PFSK-1 (cell line): ENCODE results near the gene NUDT21.

Source experiments
- FOXP2 ChIP-seq: optimal IDR thresholded peaks from 2 replicates; pipeline ENCODE3; 2011; ENCODE audit warnings: borderline replicate concordance, control low read depth, inconsistent platforms; ENCODE audit not compliant: insufficient read depth; ENCODE audit errors: extremely low read length, extremely low read depth
- POLR2AphosphoS5 ChIP-seq: IDR thresholded peaks from 2 replicates; pipeline ENCODE4 v1.6.1; 2012; ENCODE audit warnings: low read depth, mild to moderate bottlenecking, control low read depth, low read length, moderate library complexity
- SIN3A ChIP-seq: IDR thresholded peaks from 2 replicates; pipeline ENCODE4 v1.6.1; 2012; ENCODE audit warnings: mild to moderate bottlenecking, low read length, moderate library complexity, borderline replicate concordance; ENCODE audit not compliant: insufficient read depth
- TAF1 ChIP-seq: IDR thresholded peaks from 2 replicates; pipeline ENCODE4 v1.6.1; 2012; ENCODE audit warnings: low read length, control low read depth, borderline replicate concordance; ENCODE audit not compliant: insufficient read depth
- TF ChIP-seq, protein P1 (sequence below), 2 experiments: IDR thresholded peaks; 2 replicates each; pipeline versions ENCODE4 v1.6.1 to v1.8.0; 2011 to 2012; ENCODE audit warnings: low read depth in 2 of 2, low read length in 2 of 2, control low read depth in 1 of 2, inconsistent platforms in 1 of 2, mild to moderate bottlenecking in 1 of 2, moderate library complexity in 1 of 2; ENCODE audit not compliant: insufficient read depth in 1 of 2

The NUDT21 gene

DNA sequence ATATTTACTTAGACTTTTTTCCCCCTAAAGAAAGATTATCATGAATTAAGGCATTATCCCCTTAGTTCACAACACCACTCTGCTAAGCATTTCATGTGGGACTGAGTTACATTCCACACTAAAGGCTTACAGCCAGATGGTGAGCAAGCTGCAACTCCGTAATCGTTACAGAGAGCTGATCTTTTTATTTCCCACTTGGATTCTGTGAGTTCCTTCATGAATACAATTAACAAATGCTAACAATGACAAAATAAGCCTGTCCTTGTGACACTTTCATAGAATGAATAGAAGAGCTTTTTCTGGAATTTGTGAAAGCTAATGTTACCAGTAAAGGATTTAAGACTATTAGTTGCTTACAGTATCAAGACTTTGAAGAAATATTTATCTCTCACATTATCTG is 9.0 kb upstream of the NUDT21 start:
- TF ChIP-seq TAF1 (no peak), POLR2AphosphoS5 (no peak), SIN3A (no peak), FOXP2 (no peak)
- TF ChIP-seq, protein P1, sequence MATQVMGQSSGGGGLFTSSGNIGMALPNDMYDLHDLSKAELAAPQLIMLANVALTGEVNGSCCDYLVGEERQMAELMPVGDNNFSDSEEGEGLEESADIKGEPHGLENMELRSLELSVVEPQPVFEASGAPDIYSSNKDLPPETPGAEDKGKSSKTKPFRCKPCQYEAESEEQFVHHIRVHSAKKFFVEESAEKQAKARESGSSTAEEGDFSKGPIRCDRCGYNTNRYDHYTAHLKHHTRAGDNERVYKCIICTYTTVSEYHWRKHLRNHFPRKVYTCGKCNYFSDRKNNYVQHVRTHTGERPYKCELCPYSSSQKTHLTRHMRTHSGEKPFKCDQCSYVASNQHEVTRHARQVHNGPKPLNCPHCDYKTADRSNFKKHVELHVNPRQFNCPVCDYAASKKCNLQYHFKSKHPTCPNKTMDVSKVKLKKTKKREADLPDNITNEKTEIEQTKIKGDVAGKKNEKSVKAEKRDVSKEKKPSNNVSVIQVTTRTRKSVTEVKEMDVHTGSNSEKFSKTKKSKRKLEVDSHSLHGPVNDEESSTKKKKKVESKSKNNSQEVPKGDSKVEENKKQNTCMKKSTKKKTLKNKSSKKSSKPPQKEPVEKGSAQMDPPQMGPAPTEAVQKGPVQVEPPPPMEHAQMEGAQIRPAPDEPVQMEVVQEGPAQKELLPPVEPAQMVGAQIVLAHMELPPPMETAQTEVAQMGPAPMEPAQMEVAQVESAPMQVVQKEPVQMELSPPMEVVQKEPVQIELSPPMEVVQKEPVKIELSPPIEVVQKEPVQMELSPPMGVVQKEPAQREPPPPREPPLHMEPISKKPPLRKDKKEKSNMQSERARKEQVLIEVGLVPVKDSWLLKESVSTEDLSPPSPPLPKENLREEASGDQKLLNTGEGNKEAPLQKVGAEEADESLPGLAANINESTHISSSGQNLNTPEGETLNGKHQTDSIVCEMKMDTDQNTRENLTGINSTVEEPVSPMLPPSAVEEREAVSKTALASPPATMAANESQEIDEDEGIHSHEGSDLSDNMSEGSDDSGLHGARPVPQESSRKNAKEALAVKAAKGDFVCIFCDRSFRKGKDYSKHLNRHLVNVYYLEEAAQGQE (IDR thresholded peaks at IDR 0.05; ENCODE audit: insufficient read depth in 1 of 2, low read depth in 2 of 2, low read length in 2 of 2): no peak

DNA sequence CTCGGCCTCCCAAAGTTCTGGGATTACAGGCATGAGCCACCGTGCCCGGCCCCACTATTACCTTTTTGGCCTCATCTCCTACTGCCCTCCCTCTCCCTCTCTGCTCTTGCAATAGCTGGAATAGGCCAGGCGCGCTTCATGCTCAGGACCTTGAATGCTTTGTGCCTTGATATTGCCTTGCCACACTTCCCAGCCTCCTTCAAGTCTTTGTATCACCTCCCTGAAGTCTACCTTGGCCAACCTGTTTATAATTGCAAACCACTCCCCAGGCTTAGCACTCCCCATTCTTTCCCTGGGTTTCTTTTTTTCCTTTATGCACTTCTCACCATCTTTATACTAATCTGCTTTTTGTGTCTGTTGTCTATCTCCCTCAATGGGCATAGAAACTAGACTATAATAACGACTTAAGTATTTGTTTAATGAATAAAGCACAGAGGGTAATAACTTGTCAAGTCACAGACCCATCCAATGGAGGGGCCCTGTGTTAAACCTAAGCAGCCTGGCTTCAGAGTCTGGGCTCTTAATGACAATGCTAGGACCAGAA is 6.9 kb upstream of the NUDT21 start:
- TF ChIP-seq FOXP2 (no peak), POLR2AphosphoS5 (no peak), SIN3A (no peak), TAF1 (no peak)
- TF ChIP-seq, protein P1 (IDR thresholded peaks at IDR 0.05; ENCODE audit: insufficient read depth in 1 of 2, low read depth in 2 of 2, low read length in 2 of 2): no peak

DNA sequence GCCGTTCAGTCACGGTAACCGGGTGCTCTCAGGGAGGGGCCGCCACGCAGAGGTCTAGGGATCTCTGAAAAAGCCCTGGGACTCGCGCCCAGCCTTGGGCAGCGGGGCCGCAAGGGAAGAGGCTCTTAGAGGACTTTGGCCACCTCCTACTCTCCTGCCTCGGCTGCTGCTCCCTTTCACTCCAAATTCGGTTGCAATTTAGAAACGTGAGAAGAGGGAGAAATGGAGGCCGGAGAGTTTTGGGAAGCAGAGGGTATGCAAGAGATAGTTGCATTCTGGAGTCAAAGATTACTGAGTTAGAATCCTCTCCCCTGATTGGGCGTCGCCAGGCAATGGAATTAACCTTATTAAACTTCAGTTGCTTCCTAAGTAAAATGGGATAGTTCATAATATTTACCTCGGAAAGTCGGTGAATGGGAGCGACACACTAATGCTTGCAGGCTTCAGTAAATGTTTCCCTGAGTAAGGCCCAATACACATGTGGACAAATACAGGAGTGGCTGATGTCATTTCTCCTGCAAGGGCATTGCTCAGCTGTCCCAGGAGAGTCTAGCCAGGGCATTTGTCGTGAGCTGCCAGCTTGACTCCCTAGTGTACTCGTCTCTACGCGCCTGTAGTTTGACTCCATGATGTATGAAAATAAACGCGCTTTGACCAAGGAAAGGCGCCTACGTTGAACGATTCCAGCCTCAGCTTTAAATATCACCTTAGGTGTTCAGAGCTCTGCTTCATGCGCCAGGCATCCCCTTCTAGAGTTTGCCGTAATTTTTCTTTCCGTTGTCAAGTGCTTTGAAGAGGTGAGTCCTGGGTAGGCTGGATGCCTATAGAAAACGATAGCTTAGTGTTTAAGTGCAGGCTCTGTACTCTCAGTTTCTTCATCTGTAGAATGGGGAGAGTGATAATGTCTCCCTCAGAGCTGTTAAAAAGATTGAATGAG is 889 bp upstream of the NUDT21 start:
- TF ChIP-seq SIN3A: no peak
- TF ChIP-seq, protein P1 (IDR thresholded peaks at IDR 0.05; ENCODE audit: insufficient read depth in 1 of 2, low read depth in 2 of 2, low read length in 2 of 2): no peak
- TF ChIP-seq TAF1: no peak
- no peak for TF ChIP-seq POLR2AphosphoS5
- no peak for TF ChIP-seq FOXP2

DNA sequence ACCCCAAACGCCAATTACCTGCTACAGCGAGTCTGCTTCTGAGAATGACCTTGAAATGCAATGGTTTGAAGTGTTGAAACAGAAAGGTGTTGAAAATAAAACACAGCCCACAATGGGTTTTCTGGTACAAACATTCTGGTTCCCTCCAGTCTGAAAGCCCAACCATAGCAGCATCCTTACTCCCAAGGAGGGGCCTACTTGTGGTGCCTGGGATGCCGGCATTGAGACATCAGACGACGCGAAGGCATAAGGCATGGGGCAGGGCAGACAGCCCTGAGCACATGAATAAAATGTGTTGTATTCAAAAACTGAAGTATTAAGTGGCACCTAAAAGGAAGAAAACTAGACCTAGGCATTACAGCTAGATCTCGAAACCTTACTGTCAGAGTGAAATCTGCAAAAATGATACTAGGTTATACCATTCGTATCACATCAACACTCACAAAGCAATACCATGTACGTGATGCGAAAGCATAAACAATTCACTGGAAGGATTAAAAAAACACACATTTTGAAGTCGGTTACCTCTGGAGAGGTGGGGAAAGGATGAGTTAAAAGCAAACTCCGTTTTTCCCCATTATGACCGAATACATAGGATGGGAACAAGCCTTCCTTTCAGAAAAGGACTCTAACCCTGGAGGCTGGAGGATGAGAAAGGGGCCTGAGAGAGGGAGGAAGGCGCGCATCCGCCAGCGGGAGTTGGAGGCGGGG is 702 bp downstream of the NUDT21 start:
- TF ChIP-seq TAF1 (no peak), FOXP2 (no peak)

DNA sequence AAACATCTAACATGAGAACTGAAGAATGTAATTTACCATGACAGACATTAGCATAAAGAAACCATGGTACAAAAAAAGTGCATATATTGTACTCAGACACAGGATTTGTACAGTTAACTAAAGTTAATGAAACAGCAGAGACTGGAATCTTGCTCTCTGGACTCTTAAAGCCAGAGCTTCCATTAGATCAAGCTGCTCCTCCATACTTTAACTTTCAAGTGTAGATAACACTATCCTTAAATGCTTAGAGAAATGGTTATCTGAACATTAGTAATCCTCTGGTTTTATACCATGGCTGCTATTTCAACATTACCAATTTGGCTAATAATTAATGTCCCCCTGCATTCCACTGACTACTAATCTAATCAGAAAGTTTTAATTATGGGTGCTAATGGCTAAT is 3.1 kb downstream of the NUDT21 start:
- TF ChIP-seq FOXP2 (no peak), SIN3A (no peak), POLR2AphosphoS5 (no peak), TAF1 (no peak)
- TF ChIP-seq, protein P1 (IDR thresholded peaks at IDR 0.05; ENCODE audit: insufficient read depth in 1 of 2, low read depth in 2 of 2, low read length in 2 of 2): no peak
